Peyer's patch (tissue), 4 donors: ENCODE results near the gene SYT13. TPM values are rescaled to one million over a fixed set of nuclear protein-coding genes. Genes with fewer than 3 reads are reported as not detected.
A peak's percentile ranks its signal among the peaks of the same experiment; 100 is the strongest.

Experiments
- DNase-seq, 3 donors: peaks; one replicate each; pipeline ENCODE4 v3.0.0-alpha.2; 2017 to 2019
- H3K27ac ChIP-seq, 4 donors: fragments of 200-600 bp; sonication (generic); one replicate each; pipeline ENCODE4 v1.5.1; 2016 to 2019
- H3K27me3 ChIP-seq, 2 donors: fragments of 200-600 bp; sonication (generic); one replicate each; pipeline ENCODE4 v1.5.1; 2019
- H3K36me3 ChIP-seq, 3 donors: fragments of 200-600 bp; sonication (generic); one replicate each; pipeline ENCODE4 v1.5.1; 2016 to 2019
- H3K4me1 ChIP-seq, 4 donors: fragments of 200-600 bp; sonication (generic); one replicate each; pipeline ENCODE4 v1.5.1; 2016 to 2019
- H3K4me3 ChIP-seq, 4 donors: fragments of 200-600 bp; sonication (generic); 1 replicate in 3 of 4; 2 replicates in 1 of 4; pipeline ENCODE4 v1.5.1; 2016 to 2019; ENCODE audit warnings: mild to moderate bottlenecking in 1 of 4
- H3K9me3 ChIP-seq, 4 donors: fragments of 200-600 bp; sonication (generic); one replicate each; pipeline ENCODE4 v1.5.1; 2016 to 2019; ENCODE audit warnings: mild to moderate bottlenecking in 1 of 4
- POLR2A ChIP-seq, 2 donors: fragments of 450-650 bp; IDR thresholded peaks; one replicate each; pipeline ENCODE4 v1.5.1; 2017; ENCODE audit warnings: antibody characterized with exemption in 2 of 2, mild to moderate bottlenecking in 2 of 2, moderate library complexity in 2 of 2
- total RNA-seq, 4 donors: library from RNA; depleted of rRNA; stranded (reverse); fragments of >200 nt; gene quantifications; one replicate each; pipeline ENCODE4 v1.1.0, GENCODE V29; 2016
- TF ChIP-seq, protein P1 (sequence below), 6 experiments: fragments of 450-650 bp in 4 of 6; fragments of 200-600 bp in 2 of 6; sonication (generic) in 1 of 6; IDR thresholded peaks; one replicate each; pipeline ENCODE4 v1.5.1; 2017 to 2019; ENCODE audit warnings: antibody characterized with exemption in 6 of 6, mild to moderate bottlenecking in 3 of 6, moderate library complexity in 1 of 6

SYT13 gene
- total RNA-seq, 4 donors from 2014 or later, result 15.4 to 41.3 (median 25.2) TPM

DNA sequence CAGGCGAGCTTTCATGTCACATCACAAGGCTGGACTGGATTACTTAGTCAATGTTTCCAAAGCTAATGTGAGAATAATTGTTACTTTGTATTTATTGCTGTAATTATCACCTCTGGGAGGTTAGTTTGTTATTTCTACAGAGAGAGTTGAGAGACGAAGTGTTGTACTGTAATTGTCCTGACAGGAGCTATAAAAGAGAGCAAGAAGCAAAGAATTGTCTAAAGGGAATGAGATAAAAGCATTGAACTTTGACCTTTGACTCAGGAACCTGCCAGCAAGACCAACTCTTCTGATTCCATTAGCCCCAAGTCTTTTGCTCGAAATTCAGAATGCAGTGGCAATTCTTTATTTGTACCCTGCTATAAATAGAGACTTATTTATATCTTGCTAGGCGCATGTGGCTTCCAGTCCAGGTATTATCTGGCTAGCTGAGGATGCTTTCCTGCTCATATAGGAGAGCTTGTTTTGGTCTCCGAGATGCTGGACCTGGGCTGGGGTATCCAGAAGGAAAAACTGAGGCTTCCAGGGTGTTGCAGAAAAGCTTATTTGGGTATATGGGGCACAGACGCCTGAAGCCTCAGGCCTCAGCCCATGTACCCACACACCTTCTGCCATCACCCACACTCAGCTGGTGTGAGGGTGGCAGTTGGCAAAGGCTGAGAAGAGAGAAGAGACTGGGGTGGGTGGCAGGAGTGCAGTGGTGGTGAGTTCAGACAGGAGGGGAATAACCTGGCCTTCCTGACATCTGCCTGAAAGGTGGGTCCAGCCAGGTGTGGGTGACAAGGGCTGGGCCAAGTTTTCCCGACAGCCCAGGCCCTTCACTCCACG lies 40.7 kb downstream of the SYT13 start:
- no peaks in the 10 kb centered on the region for H3K4me1 ChIP-seq
- no peaks in the 10 kb centered on the region for H3K27me3 ChIP-seq
- H3K9me3 ChIP-seq, result no peaks in the 10 kb centered on the region
- TF ChIP-seq, protein P1, sequence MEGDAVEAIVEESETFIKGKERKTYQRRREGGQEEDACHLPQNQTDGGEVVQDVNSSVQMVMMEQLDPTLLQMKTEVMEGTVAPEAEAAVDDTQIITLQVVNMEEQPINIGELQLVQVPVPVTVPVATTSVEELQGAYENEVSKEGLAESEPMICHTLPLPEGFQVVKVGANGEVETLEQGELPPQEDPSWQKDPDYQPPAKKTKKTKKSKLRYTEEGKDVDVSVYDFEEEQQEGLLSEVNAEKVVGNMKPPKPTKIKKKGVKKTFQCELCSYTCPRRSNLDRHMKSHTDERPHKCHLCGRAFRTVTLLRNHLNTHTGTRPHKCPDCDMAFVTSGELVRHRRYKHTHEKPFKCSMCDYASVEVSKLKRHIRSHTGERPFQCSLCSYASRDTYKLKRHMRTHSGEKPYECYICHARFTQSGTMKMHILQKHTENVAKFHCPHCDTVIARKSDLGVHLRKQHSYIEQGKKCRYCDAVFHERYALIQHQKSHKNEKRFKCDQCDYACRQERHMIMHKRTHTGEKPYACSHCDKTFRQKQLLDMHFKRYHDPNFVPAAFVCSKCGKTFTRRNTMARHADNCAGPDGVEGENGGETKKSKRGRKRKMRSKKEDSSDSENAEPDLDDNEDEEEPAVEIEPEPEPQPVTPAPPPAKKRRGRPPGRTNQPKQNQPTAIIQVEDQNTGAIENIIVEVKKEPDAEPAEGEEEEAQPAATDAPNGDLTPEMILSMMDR (IDR thresholded peaks at IDR 0.05), result no peak
- TF ChIP-seq POLR2A (IDR thresholded peaks at IDR 0.05), result no peak
- peak overlapping the region in 1 of 4 donors; percentile 35 for H3K27ac ChIP-seq
- no peaks in the 10 kb centered on the region for H3K36me3 ChIP-seq
- no peak overlapping the region for H3K4me3 ChIP-seq
- DNase-seq, result no peak

DNA sequence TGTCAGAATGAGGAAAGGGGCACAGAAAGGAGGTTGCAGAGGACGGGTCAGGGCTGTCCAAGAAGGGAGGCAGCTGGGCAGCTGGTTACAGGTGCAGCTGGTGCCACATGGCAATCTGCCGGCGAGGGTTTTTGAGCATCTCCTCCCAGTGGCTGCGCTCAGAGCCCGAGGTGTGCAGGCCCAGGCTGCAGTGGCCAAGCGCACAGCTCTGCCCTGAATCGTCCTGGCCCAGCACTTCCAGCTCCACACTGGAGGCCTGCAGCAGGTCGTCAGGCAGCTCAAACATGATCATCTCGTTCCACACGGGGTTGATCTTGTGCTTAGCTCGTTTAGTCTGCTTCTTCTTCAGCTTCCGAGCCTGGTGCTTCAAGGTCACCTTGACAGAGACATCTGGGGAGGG lies 42.2 kb downstream of the SYT13 start:
- Histone ChIP-seq H3K9me3 (no peaks in the 10 kb centered on the region), H3K4me3 (no peak overlapping the region), H3K4me1 (no peaks in the 10 kb centered on the region), H3K36me3 (no peaks in the 10 kb centered on the region), H3K27ac (no peak overlapping the region), H3K27me3 (no peaks in the 10 kb centered on the region)
- TF ChIP-seq, protein P1 (IDR thresholded peaks at IDR 0.05), result no peak
- no peak for TF ChIP-seq POLR2A (IDR thresholded peaks at IDR 0.05)
- no peak for DNase-seq

DNA sequence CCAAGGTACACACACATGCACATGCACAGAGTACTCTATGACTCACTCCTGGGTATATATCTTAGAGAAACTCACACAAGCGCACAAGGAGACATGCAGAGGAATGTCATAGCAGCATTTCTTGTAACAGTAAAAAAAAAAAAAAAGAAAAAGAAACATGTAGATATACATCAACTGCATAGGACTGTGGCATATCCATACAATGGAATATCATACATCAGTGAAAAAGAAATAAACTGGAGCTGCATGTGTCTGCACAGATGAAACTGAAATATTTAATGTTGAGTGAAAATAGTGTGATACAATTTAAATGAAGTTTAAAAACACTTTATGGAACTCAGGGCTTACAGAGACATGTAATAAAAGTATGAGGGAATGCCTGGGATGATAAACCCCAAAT lies 46.4 kb downstream of the SYT13 start:
- Histone ChIP-seq H3K4me1 (no peaks in the 10 kb centered on the region), H3K4me3 (no peak overlapping the region), H3K27ac (no peak overlapping the region), H3K36me3 (no peaks in the 10 kb centered on the region), H3K9me3 (no peaks in the 10 kb centered on the region), H3K27me3 (no peaks in the 10 kb centered on the region)
- TF ChIP-seq, protein P1 (IDR thresholded peaks at IDR 0.05), result no peak
- TF ChIP-seq POLR2A (IDR thresholded peaks at IDR 0.05), result no peak
- no peak for DNase-seq

DNA sequence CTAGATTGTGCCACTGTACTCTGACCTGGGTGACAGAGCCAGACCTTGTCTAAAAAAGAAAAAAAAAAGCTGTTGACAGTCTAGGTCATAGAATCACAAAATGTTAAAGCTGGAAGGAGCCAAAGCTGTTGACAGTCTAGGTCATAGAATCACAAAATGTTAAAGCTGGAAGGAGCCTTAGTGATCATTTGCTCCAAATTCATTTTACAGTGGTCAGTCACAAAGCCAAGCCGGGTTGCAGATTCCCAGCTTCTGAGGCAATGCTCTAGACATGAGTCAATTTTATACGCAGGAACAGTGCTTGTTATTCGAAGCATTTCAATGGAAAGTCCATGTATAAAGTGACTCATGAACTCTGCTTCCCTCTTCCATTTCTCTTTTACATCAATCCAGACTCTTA lies 47.4 kb downstream of the SYT13 start:
- no peak for DNase-seq

DNA sequence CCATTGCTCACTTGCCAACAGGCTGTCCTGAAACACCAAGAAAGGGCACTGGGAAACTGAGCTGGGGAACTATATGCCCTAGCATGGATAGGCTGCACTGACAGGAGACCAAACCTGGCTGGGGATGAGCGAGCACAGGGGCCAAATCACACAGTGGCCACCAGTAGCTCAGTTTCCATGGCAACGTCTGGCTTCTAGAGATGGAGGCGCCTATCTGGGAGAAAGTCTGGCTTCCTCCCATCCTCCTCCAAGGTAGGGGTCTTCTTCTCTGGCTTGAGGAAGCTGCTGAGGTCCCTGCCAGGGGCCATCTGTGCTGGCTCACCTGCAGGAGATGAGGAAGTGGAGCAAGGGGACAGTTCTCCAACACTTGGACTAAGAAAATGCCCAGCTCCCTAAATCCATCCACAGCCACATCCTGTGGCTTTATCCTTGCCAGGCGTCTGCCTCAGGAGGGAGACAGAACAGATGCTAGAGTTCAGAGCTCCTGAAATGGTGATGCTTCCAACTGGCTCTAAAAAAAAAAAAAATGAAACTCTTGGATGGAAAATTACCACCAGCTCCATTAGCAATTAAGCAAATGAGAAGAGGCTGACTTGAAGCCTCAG lies 48.3 kb downstream of the SYT13 start:
- Histone ChIP-seq H3K27me3 (no peaks in the 10 kb centered on the region), H3K4me3 (no peak overlapping the region), H3K36me3 (no peaks in the 10 kb centered on the region), H3K4me1 (no peaks in the 10 kb centered on the region), H3K9me3 (no peaks in the 10 kb centered on the region), H3K27ac (no peak overlapping the region)
- TF ChIP-seq POLR2A (IDR thresholded peaks at IDR 0.05), result no peak
- TF ChIP-seq, protein P1 (IDR thresholded peaks at IDR 0.05), result no peak
- DNase-seq, result peak in 1 of 3 donors; percentile 2

More for the DNA sequence above, 47.4 kb downstream of the SYT13 start:
- Histone ChIP-seq H3K9me3 (no peaks in the 10 kb centered on the region), H3K27ac (no peak overlapping the region), H3K27me3 (no peaks in the 10 kb centered on the region), H3K36me3 (no peaks in the 10 kb centered on the region), H3K4me1 (no peaks in the 10 kb centered on the region), H3K4me3 (no peak overlapping the region)
- TF ChIP-seq POLR2A (IDR thresholded peaks at IDR 0.05), result no peak
- TF ChIP-seq, protein P1 (IDR thresholded peaks at IDR 0.05), result no peak
